ENCODE results near the gene PACSIN1. TPM values are rescaled to one million over a fixed set of nuclear protein-coding genes. Genes with fewer than 3 reads are reported as not detected.

PACSIN1 gene
- total and polyA plus RNA-seq, 10 of the 15 experiments (the other 5 are each of a cell fraction or from before 2014, with no cell fraction given), result 0.50 to 9.4 (median 2.8) TPM

DNA sequence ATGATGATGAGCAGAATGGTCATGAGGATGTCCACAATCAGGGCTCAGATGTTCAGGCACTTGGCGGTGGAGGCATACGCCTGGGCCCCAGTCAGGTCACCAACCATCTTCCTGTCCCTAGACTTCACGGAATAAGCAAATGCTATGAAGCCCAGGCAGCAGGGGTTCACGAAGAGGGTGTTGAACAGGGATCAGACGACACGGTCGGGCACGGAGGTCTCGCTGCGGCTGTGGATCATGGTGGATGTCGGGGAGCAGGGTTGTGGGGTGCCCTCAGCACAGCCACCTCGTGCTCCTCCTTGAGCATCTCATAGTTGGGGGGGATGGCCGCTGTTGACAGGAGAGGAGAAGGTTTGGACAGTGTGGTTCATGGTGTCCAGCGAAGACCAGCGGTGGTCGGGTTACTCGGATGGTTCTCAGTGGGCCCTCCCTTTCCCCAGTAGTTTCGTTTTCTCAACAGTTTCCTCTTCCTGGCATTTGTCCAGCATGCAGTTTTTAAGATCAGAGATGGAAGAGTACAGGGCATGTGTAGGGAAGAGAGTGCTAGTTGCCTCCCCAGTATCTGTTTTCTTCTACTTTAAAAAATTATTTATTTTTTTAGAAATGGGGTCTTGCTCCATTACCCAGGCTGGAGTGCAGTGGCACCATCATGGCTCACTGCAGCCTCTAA, 110.5 kb downstream of the PACSIN1 start:
- H3K9ac ChIP-seq (ENCODE audit: control insufficient read depth, insufficient read depth, low read length), result no peak overlapping the region
- TF ChIP-seq MEF2A (IDR thresholded peaks at IDR 0.05; ENCODE audit: insufficient read depth, low read depth, low read length) (no peak), CHD2 (IDR thresholded peaks at IDR 0.05; ENCODE audit: borderline replicate concordance, low read depth, low read length) (no peak), MXI1 (IDR thresholded peaks at IDR 0.05; ENCODE audit: low read depth, low read length) (no peak), GABPA (IDR thresholded peaks at IDR 0.05; ENCODE audit: low read depth) (no peak), SREBF2 (IDR thresholded peaks at IDR 0.05; ENCODE audit: low read length) (no peak), POLR2AphosphoS5 (IDR thresholded peaks at IDR 0.05; ENCODE audit: low read length) (peak; percentile 47; the same call in 1 of the 2 replicates)
- TF ChIP-seq, protein P1, sequence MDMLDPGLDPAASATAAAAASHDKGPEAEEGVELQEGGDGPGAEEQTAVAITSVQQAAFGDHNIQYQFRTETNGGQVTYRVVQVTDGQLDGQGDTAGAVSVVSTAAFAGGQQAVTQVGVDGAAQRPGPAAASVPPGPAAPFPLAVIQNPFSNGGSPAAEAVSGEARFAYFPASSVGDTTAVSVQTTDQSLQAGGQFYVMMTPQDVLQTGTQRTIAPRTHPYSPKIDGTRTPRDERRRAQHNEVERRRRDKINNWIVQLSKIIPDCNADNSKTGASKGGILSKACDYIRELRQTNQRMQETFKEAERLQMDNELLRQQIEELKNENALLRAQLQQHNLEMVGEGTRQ (IDR thresholded peaks at IDR 0.05; ENCODE audit: borderline replicate concordance, low read depth, low read length), result no peak
- H3K27ac ChIP-seq (ENCODE audit: control insufficient read depth, insufficient read depth), result no peak overlapping the region
- no peak overlapping the region for H3K4me2 ChIP-seq (ENCODE audit: control insufficient read depth, insufficient read depth)
- intact Hi-C loops (cut with micrococcal nuclease; ENCODE audit: unreplicated experiment), result no loop called here
- POLR2A ChIA-PET, result no interaction called here
- ATAC-seq (no peak), FAIRE-seq (no peak), DNase-seq (ENCODE audit: low read depth, low spot score) (no peak)
- RAD21 ChIA-PET (ENCODE audit: unreplicated experiment), result no interaction called here
- no peaks in the 10 kb centered on the region for H3K27me3 ChIP-seq (replicated peaks in 1 of 2; ENCODE audit: control insufficient read depth in 2 of 2, insufficient read depth in 2 of 2, low read length in 1 of 2)
- in situ Hi-C loops (cut with MboI), result no loop called here
- H3K4me1 ChIP-seq (ENCODE audit: control insufficient read depth, insufficient read depth, low read length), result no peaks in the 10 kb centered on the region
- no peaks in the 10 kb centered on the region for H3K36me3 ChIP-seq (ENCODE audit: control insufficient read depth in 2 of 2, insufficient read depth in 2 of 2, low read length in 1 of 2)
- 91% methylated on average over 18 of the region's 18 CpGs for WGBS (ENCODE audit: insufficient coverage, insufficient replicate concordance, low lambda C conversion rate, missing lambda C conversion rate)
- H3K79me2 ChIP-seq (ENCODE audit: control insufficient read depth, insufficient read depth, low read length), result no peaks in the 10 kb centered on the region
- CTCF ChIA-PET, result interaction anchor here (0.6 kb wide), 1 partner anchor 12 kb away, joined by 3 read pairs; no protein-coding TSS in a partner anchor
- no TSS peak for BruUV-seq (replicated peaks)
- H2AFZ ChIP-seq (ENCODE audit: control insufficient read depth, low read depth, low read length), result no peak overlapping the region
- no peaks in the 10 kb centered on the region; the same call in 1 of the 2 replicates for H4K20me1 ChIP-seq (ENCODE audit: control insufficient read depth, insufficient read depth)
- H3K4me3 ChIP-seq, result no peak overlapping the region
- H3K9me3 ChIP-seq (replicated peaks; ENCODE audit: control insufficient read depth, insufficient read depth, low read length), result no peaks in the 10 kb centered on the region
- SMC1A ChIA-PET (ENCODE audit: uncharacterized antibody, unreplicated experiment), result interaction anchor here (0.8 kb wide), 1 partner anchor 32 kb away, joined by 3 read pairs; no protein-coding TSS in a partner anchor

Data from GM12878 (cell line).